HG03378 (cell line): Measurements from ENCODE around the gene SGCA.

ENCODE experiments used
- ATAC-seq: cut with Tn5 transposase; IDR thresholded peaks from one replicate; pipeline ENCODE4 v1.9.1; 2021; ENCODE audit warnings: mild to moderate bottlenecking, moderate library complexity; ENCODE audit not compliant: unreplicated experiment

SGCA gene

DNA sequence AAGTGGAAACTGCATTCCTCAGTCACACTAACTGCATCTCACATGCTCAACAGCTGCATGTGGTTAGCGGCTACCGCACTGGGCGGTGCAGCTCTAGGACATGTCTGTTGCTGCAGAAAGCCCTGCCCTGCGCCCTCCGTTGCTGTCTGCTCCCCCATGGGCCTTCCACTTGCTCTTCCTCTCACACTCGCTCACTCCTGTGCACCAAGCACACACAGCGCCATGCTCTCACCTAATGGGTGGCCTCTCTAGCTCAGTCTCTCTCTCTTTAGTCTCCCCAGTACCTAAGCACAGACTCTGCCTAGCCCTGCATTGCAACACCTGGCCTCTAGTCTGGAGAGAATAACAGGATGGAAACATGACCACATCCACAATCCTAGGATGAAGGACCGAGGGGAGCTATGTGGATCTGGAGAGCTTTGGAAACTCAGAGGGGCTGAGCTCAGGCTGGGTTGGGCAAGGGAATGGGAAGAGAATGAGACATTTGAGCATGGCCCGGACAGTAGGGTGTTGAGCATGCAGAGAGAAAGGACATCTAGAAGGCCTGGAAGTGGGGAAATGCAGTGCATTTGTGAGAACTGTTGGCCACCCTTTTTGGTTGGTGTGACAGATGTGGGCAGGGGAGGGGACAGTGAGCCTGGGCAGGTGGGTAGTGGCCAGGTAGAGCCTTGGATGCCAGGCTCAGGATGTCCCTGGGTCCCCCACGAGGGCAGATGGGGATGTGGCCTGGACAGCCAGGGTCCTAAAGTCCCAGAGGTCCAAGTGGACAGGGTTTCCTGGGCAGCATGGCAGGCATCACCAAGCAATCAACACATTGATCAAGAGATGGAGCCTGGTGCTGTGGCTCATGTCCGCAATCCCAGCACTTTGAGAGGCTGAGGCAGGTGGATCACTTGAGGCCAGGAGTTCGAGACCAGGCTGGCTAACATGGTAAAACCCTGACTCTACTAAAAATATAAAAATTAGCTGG is 16.1 kb downstream of the SGCA start:
- no peak for ATAC-seq

DNA sequence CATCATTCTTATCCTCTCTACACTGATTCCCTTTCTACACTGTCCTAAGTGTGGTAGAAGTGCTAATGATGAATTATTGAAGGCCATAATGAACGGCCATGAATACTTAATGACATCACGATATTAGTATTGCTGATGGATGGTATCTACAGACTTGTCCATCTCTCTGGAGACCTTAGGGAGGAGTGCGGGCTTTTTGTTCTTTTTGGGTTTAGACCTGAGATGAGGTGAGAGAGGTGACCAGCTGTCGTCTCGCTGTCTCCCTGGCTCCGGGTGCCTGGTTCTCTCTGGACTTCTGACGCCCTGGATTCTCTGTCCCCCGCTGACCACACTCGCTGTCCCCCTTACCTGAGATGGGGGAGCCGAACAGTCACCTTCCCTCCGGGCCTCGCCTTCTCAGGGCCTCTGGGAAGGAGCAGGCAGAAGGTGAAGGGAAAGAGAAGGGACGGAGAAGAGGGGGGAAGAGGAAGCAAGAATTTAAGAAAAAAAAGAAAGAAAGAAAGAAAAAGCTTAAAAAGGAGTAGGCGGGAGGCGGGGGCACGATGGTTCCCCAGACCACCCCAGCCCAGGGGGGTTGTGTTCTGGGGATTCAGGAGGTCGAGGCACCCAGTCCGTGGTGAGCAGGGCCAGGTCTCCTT is 17.1 kb downstream of the SGCA start:
- ATAC-seq = no peak

DNA sequence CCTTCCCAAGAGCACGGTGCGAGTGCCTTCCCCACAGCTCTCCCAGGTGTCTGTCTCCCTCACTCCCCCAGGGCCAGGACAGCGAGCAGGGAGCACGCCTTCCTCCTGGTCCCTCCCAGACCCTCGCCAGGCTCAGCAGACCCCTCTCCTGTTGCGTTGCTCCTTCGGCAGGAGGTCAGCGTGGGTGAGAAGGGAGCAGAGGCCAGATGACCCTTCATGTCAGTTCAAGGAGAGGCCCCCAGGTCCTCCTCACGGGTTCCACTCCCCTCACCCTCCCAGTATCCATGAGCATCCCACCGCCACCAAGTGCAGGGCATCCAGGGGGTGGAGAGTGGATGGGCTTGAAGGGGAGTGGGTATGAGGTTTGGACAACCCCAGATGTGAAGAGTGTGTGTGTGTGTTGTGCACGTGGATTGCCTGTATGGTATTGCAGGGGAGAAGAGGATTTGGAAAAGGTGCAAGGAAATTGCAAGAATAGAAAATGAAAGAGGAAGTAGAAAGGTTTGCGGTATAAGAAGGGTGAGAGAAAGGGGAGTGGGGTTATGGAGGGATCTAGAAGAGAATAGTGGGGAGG is 17.7 kb downstream of the SGCA start:
- no peak for ATAC-seq

DNA sequence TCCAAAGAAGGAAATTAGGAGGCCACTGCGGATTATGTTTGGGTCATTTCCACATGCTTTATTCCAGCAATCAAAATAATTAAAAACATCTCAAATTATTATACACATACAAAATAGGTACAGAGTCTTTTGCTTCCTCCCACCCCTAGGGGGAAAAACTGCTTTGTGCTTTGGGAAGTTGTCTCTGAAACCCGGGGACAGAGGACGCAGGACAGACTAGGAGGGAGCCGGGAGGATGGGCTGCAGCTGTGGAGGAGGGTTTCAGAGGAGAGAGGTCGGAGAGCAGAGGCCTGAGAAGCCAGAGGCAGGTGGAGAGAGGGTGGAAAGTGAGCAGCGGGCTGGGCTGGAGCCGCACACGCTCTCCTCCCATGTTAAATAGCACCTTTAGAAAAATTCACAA is 18.3 kb downstream of the SGCA start:
- no peak for ATAC-seq

DNA sequence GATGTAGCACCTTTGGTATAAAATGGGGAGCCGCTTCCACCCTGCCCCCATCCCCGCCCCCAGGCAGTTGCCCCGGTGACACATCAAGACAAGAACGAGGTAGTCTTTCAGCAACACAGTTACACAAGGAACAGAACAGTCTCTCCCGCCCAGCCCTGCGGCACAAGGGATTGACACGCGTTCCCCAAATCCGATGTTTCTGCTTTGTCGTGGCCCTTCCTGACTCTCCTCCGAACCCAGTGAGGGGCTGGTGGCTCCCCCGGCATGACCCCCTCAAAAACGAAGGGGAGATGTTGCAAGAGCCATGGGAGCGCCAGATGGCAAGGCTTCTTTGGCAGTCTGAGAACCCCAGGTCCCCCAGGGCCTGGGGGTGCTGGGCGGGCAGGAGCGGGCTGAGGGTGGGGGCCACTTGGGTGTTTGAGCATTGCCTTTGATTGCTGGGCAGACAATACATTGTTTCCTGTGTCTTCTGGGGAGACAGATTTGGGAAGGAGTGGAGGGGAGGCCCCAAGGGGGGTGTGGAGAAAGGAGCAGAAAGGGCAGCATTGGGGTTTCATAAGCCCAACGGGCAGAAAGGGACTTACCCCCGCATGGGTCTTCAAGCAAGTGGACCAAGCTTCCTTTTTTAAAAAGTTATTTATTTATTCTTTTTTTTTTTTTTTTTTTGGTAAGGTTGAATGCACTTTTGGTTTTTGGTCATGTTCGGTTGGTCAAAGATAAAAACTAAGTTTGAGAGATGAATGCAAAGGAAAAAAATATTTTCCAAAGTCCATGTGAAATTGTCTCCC is 19.0 kb downstream of the SGCA start:
- ATAC-seq = no peak

DNA sequence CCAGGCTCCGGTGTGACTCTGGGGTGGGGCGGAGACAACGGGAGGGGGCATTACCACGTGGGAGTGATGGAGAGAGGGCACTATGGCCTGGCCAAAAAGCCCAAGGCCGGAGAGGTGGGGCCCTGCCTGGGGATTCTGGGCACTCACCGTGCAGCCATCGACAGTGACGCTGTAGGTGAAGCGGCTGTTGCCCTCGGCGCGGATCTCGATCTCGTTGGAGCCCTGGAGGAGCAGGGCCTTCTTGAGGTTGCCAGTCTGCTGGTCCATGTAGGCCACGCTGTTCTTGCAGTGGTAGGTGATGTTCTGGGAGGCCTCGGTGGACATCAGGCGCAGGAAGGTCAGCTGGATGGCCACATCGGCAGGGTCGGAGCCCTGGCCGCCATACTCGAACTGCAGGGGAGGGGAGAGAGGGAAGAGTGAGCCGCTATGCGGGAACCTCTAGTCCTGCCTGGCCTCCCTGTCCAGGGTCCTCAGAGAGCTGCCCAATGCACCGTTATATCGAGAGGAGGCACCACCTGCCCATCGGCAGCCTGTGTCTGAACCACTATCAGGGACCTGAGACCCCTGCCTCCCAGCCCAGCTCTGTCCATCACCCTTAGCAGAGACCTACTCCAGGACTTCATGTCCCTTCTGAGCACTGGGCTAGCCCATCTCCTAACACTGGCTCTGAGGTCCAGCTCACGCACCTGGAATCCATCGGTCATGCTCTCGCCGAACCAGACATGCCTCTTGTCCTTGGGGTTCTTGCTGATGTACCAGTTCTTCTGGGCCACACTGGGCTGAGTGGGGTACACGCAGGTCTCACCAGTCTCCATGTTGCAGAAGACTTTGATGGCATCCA is 20.0 kb downstream of the SGCA start:
- ATAC-seq = no peak

DNA sequence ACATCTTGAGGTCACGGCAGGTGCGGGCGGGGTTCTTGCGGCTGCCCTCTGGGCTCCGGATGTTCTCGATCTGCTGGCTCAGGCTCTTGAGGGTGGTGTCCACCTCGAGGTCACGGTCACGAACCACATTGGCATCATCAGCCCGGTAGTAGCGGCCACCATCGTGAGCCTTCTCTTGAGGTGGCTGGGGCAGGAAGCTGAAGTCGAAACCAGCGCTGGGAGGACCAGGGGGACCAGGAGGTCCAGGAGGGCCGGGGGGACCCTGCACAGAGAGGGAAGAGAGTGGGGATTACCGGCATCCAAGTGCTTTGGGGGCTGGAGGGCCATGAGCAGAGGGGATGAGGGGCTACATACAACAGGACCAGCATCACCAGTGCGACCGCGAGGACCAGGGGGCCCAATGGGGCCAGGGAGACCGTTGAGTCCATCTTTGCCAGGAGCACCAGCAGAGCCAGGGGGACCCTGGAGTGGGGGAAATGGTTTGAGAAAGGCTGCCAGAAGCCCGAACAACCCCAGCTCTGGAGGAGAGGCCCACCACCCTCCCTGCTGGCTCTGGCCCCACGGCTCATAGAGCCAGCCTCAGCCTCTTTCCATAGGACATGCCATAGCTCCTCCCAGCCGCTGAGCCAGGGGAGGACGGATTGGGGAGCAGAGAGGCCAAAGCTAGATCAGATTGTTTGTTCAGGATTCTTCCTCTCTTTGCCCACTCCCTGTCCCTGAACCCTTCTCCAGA is 21.0 kb downstream of the SGCA start:
- no peak for ATAC-seq

DNA sequence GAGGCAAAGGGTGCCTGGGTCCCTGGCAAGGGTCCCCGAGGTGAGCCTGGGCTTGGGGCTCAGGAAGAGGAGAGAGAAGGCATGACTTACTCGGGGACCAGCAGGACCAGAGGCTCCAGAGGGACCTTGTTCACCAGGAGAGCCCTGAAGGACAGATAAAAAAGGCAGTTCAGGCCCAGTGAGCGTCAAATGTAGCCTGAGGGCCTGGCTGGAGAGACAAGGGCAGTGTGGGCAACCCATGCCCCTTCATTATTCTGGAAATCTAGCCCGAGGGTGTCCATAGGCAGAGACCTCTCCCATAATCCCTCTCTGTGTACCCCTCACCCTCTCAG is 21.6 kb downstream of the SGCA start:
- no peak for ATAC-seq

DNA sequence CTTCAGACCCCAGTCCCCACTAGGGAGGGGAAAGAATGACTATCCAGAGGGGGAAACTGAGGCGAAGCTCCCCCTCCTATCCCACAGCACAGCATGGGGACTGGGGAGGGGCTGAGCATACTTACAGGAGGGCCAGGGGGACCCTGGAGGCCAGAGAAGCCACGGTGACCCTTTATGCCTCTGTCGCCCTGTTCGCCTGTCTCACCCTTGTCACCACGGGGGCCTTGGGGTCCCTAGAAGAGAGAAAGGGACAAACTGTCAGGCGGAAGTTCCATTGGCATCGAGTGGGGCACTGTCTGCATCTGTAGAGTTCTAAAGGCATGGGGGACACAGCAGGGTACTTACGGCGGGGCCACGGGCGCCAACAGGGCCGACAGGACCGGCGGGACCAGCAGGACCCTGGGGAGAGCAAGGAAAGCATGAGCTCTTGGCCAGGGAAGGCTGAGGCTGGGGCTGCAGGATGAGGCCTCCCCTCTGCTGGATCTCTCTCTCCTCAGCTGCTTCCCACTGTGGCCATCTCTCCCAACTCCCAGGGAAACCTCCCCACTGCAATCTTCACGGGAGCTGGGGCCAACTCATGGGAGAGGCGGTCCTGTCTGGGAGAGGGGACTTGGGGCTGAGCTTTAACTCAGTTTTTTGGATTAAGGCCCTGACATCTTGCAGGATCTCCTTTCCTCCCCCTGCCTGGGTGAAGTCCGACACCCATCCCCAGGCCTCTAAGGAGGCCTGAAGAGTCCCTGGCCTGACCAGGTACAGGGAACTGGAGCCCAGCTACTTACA is 22.1 kb downstream of the SGCA start:
- ATAC-seq = no peak

DNA sequence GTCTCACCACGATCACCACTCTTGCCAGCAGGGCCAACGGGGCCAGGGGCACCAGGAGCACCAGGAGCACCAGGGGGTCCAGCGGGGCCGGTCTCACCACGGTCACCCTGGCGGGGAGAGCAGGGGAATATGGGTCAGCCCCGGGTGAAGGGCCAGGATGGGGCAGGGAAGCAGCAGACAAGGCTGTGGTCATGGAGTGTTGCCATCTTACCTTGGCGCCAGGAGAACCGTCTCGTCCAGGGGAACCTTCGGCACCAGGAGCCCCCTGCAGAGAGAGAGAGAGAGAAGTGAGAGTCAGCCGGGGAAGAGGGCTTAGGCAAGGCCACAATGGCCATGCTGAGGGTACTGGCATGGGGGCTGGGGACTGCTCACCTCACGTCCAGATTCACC is 22.7 kb downstream of the SGCA start:
- no peak for ATAC-seq

DNA sequence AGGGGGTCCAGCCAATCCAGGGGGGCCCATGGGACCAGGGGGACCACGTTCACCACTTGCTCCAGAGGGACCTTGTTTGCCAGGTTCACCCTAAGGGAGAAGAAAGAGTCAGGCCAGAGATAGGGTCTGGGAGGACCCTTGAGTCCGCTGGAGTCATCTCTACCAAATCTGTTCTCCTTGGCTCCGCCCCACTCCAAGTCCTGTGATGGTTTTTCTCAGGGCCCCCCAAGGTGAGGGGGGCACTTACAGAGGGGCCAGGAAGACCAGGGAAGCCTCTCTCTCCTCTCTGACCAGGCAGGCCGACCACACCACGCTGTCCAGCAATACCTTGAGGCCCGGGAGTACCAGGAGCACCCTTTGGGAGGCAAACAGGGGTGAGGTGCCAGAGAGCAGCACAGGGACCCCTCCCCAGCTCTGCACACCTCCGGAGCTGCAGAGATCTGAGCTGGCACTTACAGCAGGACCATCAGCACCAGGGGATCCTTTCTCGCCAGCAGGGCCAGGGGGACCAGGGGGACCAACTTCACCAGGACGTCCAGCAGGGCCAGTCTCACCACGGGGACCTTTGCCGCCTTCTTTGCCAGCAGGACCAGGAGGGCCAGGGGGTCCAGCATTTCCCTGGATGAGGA is 23.2 kb downstream of the SGCA start:
- ATAC-seq = no peak

DNA sequence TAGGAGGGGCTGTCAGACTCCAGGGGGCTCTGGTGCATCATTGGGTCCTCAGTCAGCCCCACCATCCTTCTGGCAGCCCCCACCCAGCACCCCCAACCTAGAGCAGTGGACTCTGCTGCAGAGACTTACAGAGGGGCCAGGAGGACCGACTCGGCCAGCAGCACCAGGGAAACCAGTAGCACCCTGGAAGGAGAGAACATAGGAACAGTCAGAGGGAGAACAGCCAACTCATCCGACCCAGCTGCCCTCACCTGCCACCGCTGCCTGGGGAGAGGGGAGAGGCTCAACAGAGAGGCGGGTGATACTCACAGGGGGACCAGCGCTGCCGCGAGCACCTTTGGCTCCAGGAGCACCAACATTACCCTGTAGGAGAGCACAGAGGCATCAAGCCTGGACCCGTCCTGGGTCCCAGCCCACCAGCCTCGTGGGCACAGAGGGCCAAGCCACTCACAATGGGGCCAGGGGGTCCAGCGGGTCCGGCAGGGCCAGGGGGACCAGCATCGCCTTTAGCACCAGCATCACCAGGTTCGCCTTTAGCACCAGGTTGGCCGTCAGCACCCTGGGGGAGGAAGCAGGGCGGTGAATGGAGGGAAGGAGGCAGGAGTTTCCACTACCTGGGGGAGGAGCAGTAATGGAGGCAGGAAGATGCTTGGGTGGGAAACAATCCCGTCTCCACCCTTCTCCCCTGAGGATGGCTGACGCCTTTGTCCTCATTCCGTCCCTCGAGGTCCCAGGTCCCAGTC is 23.9 kb downstream of the SGCA start:
- no peak for ATAC-seq

DNA sequence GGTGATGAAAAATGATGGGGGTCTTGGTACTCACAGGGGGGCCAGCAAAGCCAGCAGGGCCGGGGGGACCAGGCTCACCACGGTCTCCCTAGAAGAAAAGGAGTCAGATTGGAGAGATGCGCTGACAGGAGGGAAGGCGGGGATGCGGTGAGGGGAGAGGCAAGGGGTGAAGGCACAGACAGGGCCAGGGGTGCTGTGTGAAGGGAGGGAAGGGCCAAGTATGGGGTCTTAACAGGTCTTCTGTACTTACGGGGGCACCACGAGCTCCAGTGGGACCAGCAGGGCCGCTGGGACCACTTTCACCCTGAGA is 24.4 kb downstream of the SGCA start:
- ATAC-seq = no peak

DNA sequence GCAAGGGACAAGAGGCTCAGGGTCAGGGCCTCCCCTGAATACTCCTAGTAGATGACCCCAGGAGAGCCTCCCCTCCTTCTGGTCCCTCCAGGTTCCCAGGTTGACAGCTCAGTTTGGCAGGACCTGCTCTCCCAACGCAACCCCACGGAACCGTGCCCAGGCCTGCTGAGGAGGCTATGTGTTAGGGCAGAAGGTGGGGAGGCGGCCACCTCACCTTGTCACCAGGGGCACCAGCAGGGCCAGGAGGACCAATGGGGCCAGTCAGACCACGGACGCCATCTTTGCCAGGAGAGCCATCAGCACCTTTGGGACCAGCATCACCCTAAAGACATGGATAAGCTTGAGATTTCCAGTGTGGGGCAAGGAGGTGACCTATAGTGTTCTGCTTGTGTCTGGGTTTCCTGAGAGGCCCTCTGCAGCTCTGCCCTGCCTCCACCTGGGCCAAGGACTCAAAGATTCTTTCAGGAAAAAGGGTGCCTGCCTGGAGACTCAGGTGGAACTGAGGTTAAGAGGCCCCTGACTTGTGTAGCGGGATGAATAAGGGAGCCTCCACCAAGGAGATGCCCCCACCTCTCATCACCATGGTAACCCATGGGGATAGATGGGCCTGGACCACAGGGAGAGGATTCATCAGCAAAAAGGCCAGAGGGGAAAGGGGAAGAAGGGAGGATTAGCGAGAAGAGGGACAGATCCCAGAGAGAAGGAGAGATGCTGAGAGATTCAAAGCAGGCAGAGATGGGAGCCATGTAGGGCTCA is 25.0 kb downstream of the SGCA start:
- no peak for ATAC-seq

DNA sequence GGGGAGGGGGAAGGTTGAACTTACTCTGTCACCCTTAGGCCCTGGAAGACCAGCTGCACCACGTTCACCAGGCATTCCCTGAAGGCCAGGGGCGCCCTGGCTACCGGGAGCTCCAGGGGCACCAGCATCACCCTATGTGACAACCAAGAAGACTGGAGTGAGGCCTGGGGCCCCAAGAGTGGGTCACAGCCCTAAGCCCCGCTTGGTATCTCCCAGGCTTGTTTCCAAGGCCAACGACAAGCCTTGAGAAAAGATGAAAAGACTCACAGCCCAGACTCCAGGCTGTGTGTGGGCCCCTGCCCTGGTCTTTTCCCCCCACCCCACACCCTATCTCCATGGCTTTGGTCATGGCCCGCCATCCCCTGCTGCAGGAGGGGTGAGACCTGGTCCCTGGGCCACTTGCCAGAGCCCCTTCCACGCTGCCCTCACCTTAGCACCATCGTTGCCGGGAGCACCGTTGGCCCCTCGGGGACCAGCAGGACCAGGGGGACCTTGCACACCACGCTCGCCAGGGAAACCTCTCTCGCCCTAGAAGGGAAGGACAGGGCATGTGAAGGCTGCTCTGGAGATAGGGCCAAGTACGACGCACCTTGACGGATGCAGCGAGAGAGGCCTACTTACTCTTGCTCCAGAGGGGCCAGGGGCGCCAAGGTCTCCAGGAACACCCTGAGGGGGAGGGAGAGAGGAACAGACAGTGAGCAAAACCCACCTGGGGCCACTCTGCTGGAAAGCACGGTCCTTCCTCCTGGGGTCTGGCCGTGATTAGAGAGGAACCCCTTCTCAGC is 25.7 kb downstream of the SGCA start:
- ATAC-seq = no peak

DNA sequence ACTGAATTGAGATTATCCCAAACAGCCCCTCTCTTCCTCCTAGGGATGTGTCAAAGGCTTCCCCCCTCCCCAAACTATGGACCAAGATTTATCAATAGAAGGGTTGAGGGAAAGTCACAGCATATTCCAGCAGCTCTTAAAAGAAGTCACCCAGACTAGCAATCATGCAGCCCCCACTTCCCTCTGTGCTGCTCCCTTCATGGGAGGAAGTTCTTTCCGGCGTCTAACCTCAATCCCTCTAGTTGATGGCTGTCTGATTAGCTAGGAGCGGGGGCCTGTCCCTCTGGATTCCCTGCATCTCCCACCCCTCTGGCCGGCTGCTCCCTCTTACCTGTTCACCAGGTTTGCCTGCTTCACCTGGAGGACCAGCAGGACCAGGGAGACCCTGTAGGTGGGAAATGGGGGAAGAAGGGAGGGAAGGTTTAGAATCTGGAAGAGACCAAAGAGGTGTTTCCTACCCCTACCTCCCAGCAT is 26.4 kb downstream of the SGCA start:
- no peak for ATAC-seq
